Nephron (organoid): ENCODE measurements around the gene MSI2.

Experiments used
- H3K27ac Mint-ChIP-seq, 3 experiments: 2 replicates each; pipeline ENCODE4 v1.8.0; 2020; ENCODE audit warnings: mixed read lengths in 3 of 3, mild to moderate bottlenecking in 2 of 3, moderate library complexity in 1 of 3
- H3K27me3 Mint-ChIP-seq: 2 replicates; pipeline ENCODE4 v1.8.0; 2021; ENCODE audit warnings: low read depth, mild to moderate bottlenecking, moderate library complexity, mixed read lengths
- H3K36me3 Mint-ChIP-seq: 2 replicates; pipeline ENCODE4 v1.8.0; 2020; ENCODE audit warnings: low read depth, mixed read lengths
- H3K4me1 Mint-ChIP-seq: 2 replicates; pipeline ENCODE4 v1.8.0; 2020; ENCODE audit warnings: mixed read lengths
- H3K4me3 Mint-ChIP-seq, 3 experiments: 2 replicates each; pipeline ENCODE4 v1.8.0; 2020; ENCODE audit warnings: mild to moderate bottlenecking in 3 of 3, mixed read lengths in 3 of 3, moderate library complexity in 2 of 3
- H3K9me3 Mint-ChIP-seq: 2 replicates; pipeline ENCODE4 v1.8.0; 2020; ENCODE audit warnings: mixed read lengths
- CTCF ChIP-seq, 3 experiments: fragments of 200-600 bp; sonication (generic); IDR thresholded peaks; one replicate each; pipeline ENCODE4 v1.5.0; 2021; ENCODE audit warnings: antibody characterized with exemption in 3 of 3; ENCODE audit not compliant: unreplicated experiment in 3 of 3

Gene MSI2

GRCh38 chr17:57362797-57363556 lies 106.7 kb downstream of the MSI2 start:
- Mint-ChIP-seq H3K4me3 (no peak overlapping the region), H3K4me1 (peaks cover 33% of the 10 kb centered on the region), H3K27me3 (peaks cover 6% of the 10 kb centered on the region), H3K27ac (peak overlapping the region in 1 of 3 experiments; percentile 90), H3K9me3 (no peaks in the 10 kb centered on the region), H3K36me3 (peaks cover 4% of the 10 kb centered on the region)
- no peak for TF ChIP-seq CTCF (IDR thresholded peaks at IDR 0.05; ENCODE audit: unreplicated experiment in 3 of 3)

GRCh38 chr17:57363580-57363979 lies 107.3 kb downstream of the MSI2 start:
- Mint-ChIP-seq H3K9me3 (no peaks in the 10 kb centered on the region), H3K27me3 (peaks cover 5% of the 10 kb centered on the region), H3K4me1 (peaks cover 32% of the 10 kb centered on the region), H3K36me3 (peaks cover 4% of the 10 kb centered on the region), H3K4me3 (no peak overlapping the region), H3K27ac (peak overlapping the region in 2 of 3 experiments; percentile 78 to 90)
- TF ChIP-seq CTCF (IDR thresholded peaks at IDR 0.05; ENCODE audit: unreplicated experiment in 3 of 3) = no peak

GRCh38 chr17:57363998-57364643 lies 107.8 kb downstream of the MSI2 start:
- no peak for TF ChIP-seq CTCF (IDR thresholded peaks at IDR 0.05; ENCODE audit: unreplicated experiment in 3 of 3)
- H3K9me3 Mint-ChIP-seq = no peaks in the 10 kb centered on the region
- H3K27me3 Mint-ChIP-seq = peaks cover 5% of the 10 kb centered on the region
- peaks cover 34% of the 10 kb centered on the region for H3K4me1 Mint-ChIP-seq
- H3K36me3 Mint-ChIP-seq = peaks cover 4% of the 10 kb centered on the region
- no peak overlapping the region for H3K4me3 Mint-ChIP-seq
- H3K27ac Mint-ChIP-seq = peak overlapping the region; percentile 74 to 90 (median 78)

- no peak for TF ChIP-seq CTCF (IDR thresholded peaks at IDR 0.05; ENCODE audit: unreplicated experiment in 3 of 3)
- Mint-ChIP-seq H3K9me3 (no peaks in the 10 kb centered on the region), H3K4me3 (peak overlapping the region in 1 of 3 experiments; percentile 6), H3K36me3 (peaks cover 4% of the 10 kb centered on the region), H3K4me1 (peaks cover 40% of the 10 kb centered on the region), H3K27ac (peak overlapping the region; percentile 72 to 84 (median 82)), H3K27me3 (peaks cover 5% of the 10 kb centered on the region)
These were observed 109.1 kb downstream of the MSI2 start for GRCh38 chr17:57365420-57365819.

- peaks cover 40% of the 10 kb centered on the region for H3K4me1 Mint-ChIP-seq
- peak overlapping the region; percentile 70 to 94 (median 84) for H3K27ac Mint-ChIP-seq
- H3K36me3 Mint-ChIP-seq = peaks cover 4% of the 10 kb centered on the region
- peak overlapping the region in 1 of 3 experiments; percentile 24 for H3K4me3 Mint-ChIP-seq
- no peak for TF ChIP-seq CTCF (IDR thresholded peaks at IDR 0.05; ENCODE audit: unreplicated experiment in 3 of 3)
- H3K9me3 Mint-ChIP-seq = no peaks in the 10 kb centered on the region
- peaks cover 5% of the 10 kb centered on the region for H3K27me3 Mint-ChIP-seq
These were observed 109.8 kb downstream of the MSI2 start for GRCh38 chr17:57366177-57366557.
